A673 (cell line): ENCODE results near the gene SMARCE1. TPM values are rescaled to one million over a fixed set of nuclear protein-coding genes. Genes with fewer than 3 reads are reported as not detected.

Experiments used
- BruUV-seq: library from RNA; stranded (reverse); fragments of 400-500 nt; replicated peaks from 2 replicates; lab custom pipeline; 2021; lab: Mats Ljungman, UMichigan
- CTCF ChIA-PET: fragments of 300-600 bp; sonication (Branson Sonifier 250); formaldehyde crosslinking; loops from one replicate; lab custom pipeline; 2022; ENCODE audit warnings: antibody characterized with exemption; lab: Charles Lee
- POLR2A ChIA-PET: fragments of 300-600 bp; sonication (Branson Sonifier 250); formaldehyde crosslinking; loops from one replicate; lab custom pipeline; 2022; ENCODE audit warnings: antibody characterized with exemption; ENCODE audit not compliant: low non-redundant PET; lab: Charles Lee
- DNase-seq: peaks from one replicate; pipeline ENCODE4 v3.0.0-alpha.2; 2015; ENCODE audit warnings: low spot score
- H3K27ac ChIP-seq: fragments of 200-600 bp; sonication (generic); 2 replicates; pipeline ENCODE4 v1.5.1; 2016; ENCODE audit warnings: mixed run types, low read depth, mild to moderate bottlenecking, mixed read lengths, antibody characterized with exemption, low read length; ENCODE audit not compliant: poor library complexity, severe bottlenecking
- H3K27me3 ChIP-seq: fragments of 200-600 bp; sonication (generic); replicated peaks from 2 replicates; pipeline ENCODE4 v1.6.1; 2017; ENCODE audit warnings: mixed run types, low read depth, mild to moderate bottlenecking, mixed read lengths, antibody characterized with exemption, low read length; ENCODE audit not compliant: insufficient read depth, poor library complexity
- H3K36me3 ChIP-seq: fragments of 200-600 bp; sonication (generic); 2 replicates; pipeline ENCODE4 v1.6.1; 2016; ENCODE audit warnings: mixed run types, mild to moderate bottlenecking, mixed read lengths, antibody characterized with exemption, low read length; ENCODE audit not compliant: insufficient read depth, poor library complexity, severe bottlenecking
- H3K4me1 ChIP-seq: fragments of 200-600 bp; sonication (generic); 2 replicates; pipeline ENCODE4 v1.6.1; 2017; ENCODE audit warnings: mixed run types, mild to moderate bottlenecking, mixed read lengths, antibody characterized with exemption, low read length; ENCODE audit not compliant: insufficient read depth, poor library complexity, severe bottlenecking
- H3K4me3 ChIP-seq: fragments of 200-600 bp; sonication (generic); 2 replicates; pipeline ENCODE4 v1.5.1; 2016; ENCODE audit warnings: low read depth, mixed run types, mild to moderate bottlenecking, mixed read lengths, low read length; ENCODE audit not compliant: poor library complexity, severe bottlenecking
- H3K9me3 ChIP-seq: fragments of 200-600 bp; sonication (generic); 2 replicates; pipeline ENCODE4 v1.6.1; 2016; ENCODE audit warnings: mixed run types, low read depth, mild to moderate bottlenecking, mixed read lengths, antibody characterized with exemption, low read length; ENCODE audit not compliant: poor library complexity, severe bottlenecking
- CTCF ChIP-seq: fragments of 300-800, 200-600 bp; sonication (generic); conservative IDR thresholded peaks from 2 replicates; pipeline ENCODE4 v1.5.1; 2017; ENCODE audit warnings: low read depth, mild to moderate bottlenecking, antibody characterized with exemption, low read length, moderate library complexity, mixed read lengths
- EZH2 ChIP-seq: fragments of 200-600 bp; sonication (generic); IDR thresholded peaks from 2 replicates; pipeline ENCODE4 v1.6.1; 2017; ENCODE audit warnings: borderline replicate concordance, low read depth, mild to moderate bottlenecking, mixed read lengths, antibody characterized with exemption, low read length; ENCODE audit not compliant: poor library complexity, severe bottlenecking
- intact Hi-C: fragments of 100-400 bp; cut with micrococcal nuclease; formaldehyde crosslinking; loops from one replicate; pipeline ENCODE4 v1.10.0; 2022; ENCODE audit not compliant: unreplicated experiment
- total RNA-seq: library from RNA; stranded (reverse); gene quantifications from 2 replicates; pipeline ENCODE4 v1.2.3, GENCODE V29; 2021

SMARCE1 gene
- total RNA-seq, 1 experiment from 2014 or later, result 91.4 TPM

- intact Hi-C loops, result no loop called here
- CTCF ChIA-PET, result no interaction called here
- POLR2A ChIA-PET, result no interaction called here
These were observed 4.3 kb upstream of the SMARCE1 start for GRCh38 chr17:40651939-40652338.

GRCh38 chr17:40648384-40648968 lies 858 bp upstream of the SMARCE1 start:
- no peak for TF ChIP-seq EZH2
- no peak for TF ChIP-seq CTCF
- peaks cover 6% of the 10 kb centered on the region for H3K4me1 ChIP-seq
- peaks cover 15% of the 10 kb centered on the region for H3K36me3 ChIP-seq
- peak overlapping the region; percentile 74 for H3K4me3 ChIP-seq
- CTCF ChIA-PET, result no interaction called here
- intact Hi-C loops, result no loop called here
- H3K27me3 ChIP-seq, result no peaks in the 10 kb centered on the region
- POLR2A ChIA-PET, result no interaction called here
- no TSS peak for BruUV-seq
- DNase-seq, result no peak
- H3K27ac ChIP-seq, result peak overlapping the region; percentile 99
- H3K9me3 ChIP-seq, result no peaks in the 10 kb centered on the region

More at GRCh38 chr17:40651939-40652338, 4.3 kb upstream of the SMARCE1 start:
- no peak for DNase-seq
- no peak overlapping the region for H3K4me3 ChIP-seq
- BruUV-seq, result no TSS peak
- H3K9me3 ChIP-seq, result no peaks in the 10 kb centered on the region
- peaks cover 6% of the 10 kb centered on the region for H3K4me1 ChIP-seq
- H3K27me3 ChIP-seq, result no peaks in the 10 kb centered on the region
- H3K27ac ChIP-seq, result no peak overlapping the region
- no peak for TF ChIP-seq EZH2
- no peak for TF ChIP-seq CTCF
- H3K36me3 ChIP-seq, result no peaks in the 10 kb centered on the region

- peaks cover 6% of the 10 kb centered on the region for H3K4me1 ChIP-seq
- peak overlapping the region; percentile 99 for H3K27ac ChIP-seq
- H3K4me3 ChIP-seq, result peak overlapping the region; percentile 74
- no peaks in the 10 kb centered on the region for H3K9me3 ChIP-seq
- intact Hi-C loops, result no loop called here
- TF ChIP-seq EZH2, result no peak
- TF ChIP-seq CTCF, result no peak
- no peaks in the 10 kb centered on the region for H3K27me3 ChIP-seq
- peaks cover 29% of the 10 kb centered on the region for H3K36me3 ChIP-seq
- BruUV-seq, result TSS peak; percentile 57
- POLR2A ChIA-PET, result interaction anchor here (0.6 to 0.8 kb wide), 2 partner anchors 229 to 1042 kb away, joined by 3 read pairs; partner anchors contain the start of genes EIF1 and TOP2A
- CTCF ChIA-PET, result no interaction called here
- no peak for DNase-seq
These were observed 611 bp downstream of the SMARCE1 start for GRCh38 chr17:40646791-40647623.
